Esophagus squamous epithelium (tissue), 5 donors: Measurements from ENCODE around the gene TM4SF5. TPM values are rescaled to one million over a fixed set of nuclear protein-coding genes. Genes with fewer than 3 reads are reported as not detected.
A peak's percentile ranks its signal among the peaks of the same experiment; 100 is the strongest.

Source experiments
- DNase-seq: peaks from one replicate; lab custom pipeline; 2025; lab: John Stamatoyannopoulos, UW
- H3K27ac ChIP-seq, 4 donors: fragments of 200-600 bp; sonication (generic); one replicate each; pipeline ENCODE4 v1.5.1; 2016 to 2019; ENCODE audit warnings: mild to moderate bottlenecking in 1 of 4
- H3K27me3 ChIP-seq, 4 donors: fragments of 200-600 bp; sonication (generic); 1 replicate in 3 of 4; 2 replicates in 1 of 4; pipeline versions ENCODE4 v1.5.1 to v1.6.0; 2017 to 2021; ENCODE audit warnings: antibody characterized with exemption in 1 of 4
- H3K36me3 ChIP-seq, 3 donors: fragments of 200-600 bp; sonication (generic); one replicate each; pipeline ENCODE4 v1.5.1; 2016 to 2019
- H3K4me1 ChIP-seq, 3 donors: fragments of 200-600 bp; sonication (generic); one replicate each; pipeline ENCODE4 v1.5.1; 2017 to 2019
- H3K4me3 ChIP-seq, 4 donors: fragments of 200-600 bp; sonication (generic); 1 replicate in 3 of 4; 2 replicates in 1 of 4; pipeline ENCODE4 v1.5.1; 2016 to 2019; ENCODE audit warnings: mild to moderate bottlenecking in 2 of 4, moderate library complexity in 1 of 4
- H3K9me3 ChIP-seq, 3 donors: fragments of 200-600 bp; sonication (generic); one replicate each; pipeline ENCODE4 v1.5.1; 2016 to 2019
- POLR2A ChIP-seq, 4 donors: fragments of 450-650 bp; IDR thresholded peaks; one replicate each; pipeline ENCODE4 v1.6.1; 2017; ENCODE audit warnings: antibody characterized with exemption in 4 of 4, mild to moderate bottlenecking in 4 of 4, moderate library complexity in 3 of 4
- WGBS, 2 donors: methylation state at CpG; one replicate each; pipeline ENCODE4 v1.1.5; 2018; 5-methylcytosine and 5-hydroxymethylcytosine counted together
- intact Hi-C: fragments of 100-400 bp; cut with DNase I; formaldehyde crosslinking; loops from one replicate; pipeline ENCODE4 v1.15.0; 2022
- total RNA-seq, 4 donors: library from RNA; depleted of rRNA; stranded (reverse); fragments of >200 nt; gene quantifications; one replicate each; pipeline ENCODE4 v1.1.0, GENCODE V29; 2016
- TF ChIP-seq, protein P1 (sequence below), 6 experiments: fragments of 450-650 bp in 4 of 6; fragments of 200-600 bp in 2 of 6; sonication (generic) in 2 of 6; IDR thresholded peaks; one replicate each; pipeline ENCODE4 v1.5.1; 2016 to 2019; ENCODE audit warnings: antibody characterized with exemption in 6 of 6, mild to moderate bottlenecking in 4 of 6, moderate library complexity in 4 of 6
- donor health status: DM: yes; HTN: yes; CAD: no.

Gene TM4SF5
- total RNA-seq, 4 donors from 2014 or later = not detected

DNA sequence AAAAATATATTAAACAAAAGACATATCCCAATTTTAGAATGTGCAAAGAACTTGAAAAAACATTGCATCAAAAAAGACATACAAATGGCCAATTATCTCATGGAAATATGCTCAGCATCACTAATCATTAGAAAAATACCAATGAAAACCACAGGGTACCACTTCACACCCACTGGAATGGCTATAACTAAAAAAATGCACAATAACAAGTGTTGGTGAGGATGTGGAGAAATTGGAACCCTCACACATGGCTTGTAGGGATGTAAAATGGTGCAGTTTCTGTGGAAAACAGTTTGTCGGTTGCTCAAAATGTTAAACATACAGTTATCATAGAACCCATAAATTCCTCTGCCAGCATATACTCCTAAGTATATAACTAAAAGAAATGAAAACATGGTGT is 23.5 kb downstream of the TM4SF5 start:
- peaks cover 0 to 28% (median 8%) of the 10 kb centered on the region in 3 donors for H3K36me3 ChIP-seq
- no peak for DNase-seq
- no peaks in the 10 kb centered on the region for H3K27me3 ChIP-seq
- no peak for TF ChIP-seq POLR2A (IDR thresholded peaks at IDR 0.05)
- TF ChIP-seq, protein P1, sequence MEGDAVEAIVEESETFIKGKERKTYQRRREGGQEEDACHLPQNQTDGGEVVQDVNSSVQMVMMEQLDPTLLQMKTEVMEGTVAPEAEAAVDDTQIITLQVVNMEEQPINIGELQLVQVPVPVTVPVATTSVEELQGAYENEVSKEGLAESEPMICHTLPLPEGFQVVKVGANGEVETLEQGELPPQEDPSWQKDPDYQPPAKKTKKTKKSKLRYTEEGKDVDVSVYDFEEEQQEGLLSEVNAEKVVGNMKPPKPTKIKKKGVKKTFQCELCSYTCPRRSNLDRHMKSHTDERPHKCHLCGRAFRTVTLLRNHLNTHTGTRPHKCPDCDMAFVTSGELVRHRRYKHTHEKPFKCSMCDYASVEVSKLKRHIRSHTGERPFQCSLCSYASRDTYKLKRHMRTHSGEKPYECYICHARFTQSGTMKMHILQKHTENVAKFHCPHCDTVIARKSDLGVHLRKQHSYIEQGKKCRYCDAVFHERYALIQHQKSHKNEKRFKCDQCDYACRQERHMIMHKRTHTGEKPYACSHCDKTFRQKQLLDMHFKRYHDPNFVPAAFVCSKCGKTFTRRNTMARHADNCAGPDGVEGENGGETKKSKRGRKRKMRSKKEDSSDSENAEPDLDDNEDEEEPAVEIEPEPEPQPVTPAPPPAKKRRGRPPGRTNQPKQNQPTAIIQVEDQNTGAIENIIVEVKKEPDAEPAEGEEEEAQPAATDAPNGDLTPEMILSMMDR (IDR thresholded peaks at IDR 0.05) = no peak
- H3K9me3 ChIP-seq = no peaks in the 10 kb centered on the region
- H3K27ac ChIP-seq = peak overlapping the region; percentile 82 to 97 (median 88)
- no peak overlapping the region for H3K4me3 ChIP-seq
- intact Hi-C loops = no loop called here
- H3K4me1 ChIP-seq = peaks cover 4 to 28% (median 8%) of the 10 kb centered on the region in 3 donors
- 93 to 95% methylated on average over 1 of the region's 1 CpG for WGBS, 2 donors

DNA sequence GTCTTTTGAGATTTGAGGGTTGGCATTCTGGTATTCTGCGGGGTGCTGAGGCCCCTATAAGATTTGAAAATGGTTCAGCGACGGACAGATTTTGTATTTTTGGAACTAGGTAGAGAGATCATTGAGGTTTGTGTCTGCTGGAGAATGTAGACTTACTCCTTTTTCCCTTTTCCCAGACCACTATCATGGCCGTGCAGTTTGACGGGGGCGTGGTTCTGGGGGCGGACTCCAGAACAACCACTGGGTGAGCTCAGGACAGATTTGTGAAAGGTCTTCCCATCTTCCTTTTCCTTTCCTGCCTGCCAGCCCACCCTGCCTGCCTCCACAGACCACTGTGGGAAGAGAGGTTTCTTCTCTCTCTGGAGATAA is 24.9 kb downstream of the TM4SF5 start:
- H3K4me3 ChIP-seq = peak overlapping the region; percentile 76 to 97 (median 90)
- intact Hi-C loops = no loop called here
- WGBS, 2 donors = 0% methylated on average over 7 of the region's 7 CpGs
- H3K36me3 ChIP-seq = peaks cover 0 to 28% (median 8%) of the 10 kb centered on the region in 3 donors
- no peak for TF ChIP-seq POLR2A (IDR thresholded peaks at IDR 0.05)
- TF ChIP-seq, protein P1 (IDR thresholded peaks at IDR 0.05) = no peak
- DNase-seq = no peak
- no peaks in the 10 kb centered on the region for H3K9me3 ChIP-seq
- H3K27ac ChIP-seq = peak overlapping the region; percentile 82 to 97 (median 88)
- peaks cover 4 to 19% (median 8%) of the 10 kb centered on the region in 3 donors for H3K4me1 ChIP-seq
- H3K27me3 ChIP-seq = no peaks in the 10 kb centered on the region

DNA sequence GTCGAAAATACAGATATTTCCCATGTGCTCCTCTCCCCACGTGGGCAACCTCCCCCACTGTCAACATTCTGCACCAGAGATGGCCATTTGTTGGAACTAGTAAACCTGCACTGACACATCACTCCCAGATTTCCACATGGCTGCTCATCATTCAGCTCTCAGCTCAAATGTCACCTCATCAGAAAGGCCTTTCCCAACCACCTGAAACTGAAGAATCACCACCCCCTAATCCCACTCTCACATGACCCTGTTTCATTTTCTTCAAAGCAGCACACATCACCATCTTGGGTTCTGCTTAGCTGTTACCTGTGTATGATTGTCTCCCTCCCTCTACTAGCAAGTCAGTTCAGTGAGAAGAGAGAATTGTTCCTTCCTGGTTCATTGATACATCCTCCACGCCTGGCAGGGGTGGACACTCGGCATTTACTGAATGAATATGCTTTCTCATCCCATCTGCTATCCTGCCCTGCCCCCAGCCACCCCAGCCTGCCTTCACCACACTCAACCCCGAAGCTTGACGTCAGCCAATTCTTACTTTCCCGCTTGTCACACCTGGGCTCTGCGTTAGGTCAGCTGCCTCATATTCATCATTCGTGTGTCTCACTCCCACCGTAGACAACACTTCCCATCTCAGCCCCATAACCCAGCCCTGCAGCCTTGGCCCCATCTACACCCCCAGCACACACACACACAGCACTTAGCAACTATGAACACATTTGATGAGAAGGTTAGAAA is 28.9 kb downstream of the TM4SF5 start:
- intact Hi-C loops = no loop called here
- TF ChIP-seq POLR2A (IDR thresholded peaks at IDR 0.05) = no peak
- TF ChIP-seq, protein P1 (IDR thresholded peaks at IDR 0.05) = no peak
- H3K27ac ChIP-seq = no peak overlapping the region
- H3K9me3 ChIP-seq = no peaks in the 10 kb centered on the region
- peaks cover 0 to 28% (median 8%) of the 10 kb centered on the region in 3 donors for H3K36me3 ChIP-seq
- H3K27me3 ChIP-seq = no peaks in the 10 kb centered on the region
- no peak for DNase-seq
- 74 to 87% methylated on average over 10 of the region's 10 CpGs for whole genome bisulfite sequencing, 2 donors
- H3K4me1 ChIP-seq = peaks cover 4 to 18% (median 8%) of the 10 kb centered on the region in 3 donors
- H3K4me3 ChIP-seq = no peak overlapping the region

DNA sequence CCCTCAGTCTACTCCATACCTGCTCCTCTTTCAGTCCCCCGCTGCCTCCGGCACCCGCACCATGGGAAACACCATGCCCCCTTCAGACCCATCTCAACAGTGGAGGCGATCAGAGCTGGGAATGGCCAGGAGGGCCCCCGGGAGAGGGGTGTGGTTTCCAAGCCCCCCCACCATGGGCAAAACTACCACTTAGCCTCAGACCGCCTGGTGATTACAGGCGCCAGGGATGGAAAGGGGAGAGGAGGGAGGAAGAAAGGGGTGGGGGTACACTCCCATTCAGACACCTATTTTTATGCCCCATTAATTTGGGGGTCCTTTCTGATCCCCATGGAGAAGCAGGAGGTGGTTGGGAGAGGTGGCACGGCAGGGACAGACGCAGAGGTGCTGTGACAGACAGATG is 30.5 kb downstream of the TM4SF5 start, which contains the start of gene C17orf114:
Gene C17orf114 (minus strand): TSS at position 101 of the 400 bp plus-strand sequence.
- no peak within 1 kb of the TSS for H3K4me3 ChIP-seq
- H3K27ac ChIP-seq = no peak within 1 kb of the TSS
- H3K4me1 ChIP-seq = peaks cover 0 to 16% (median 5%) of the 10 kb centered on the region in 3 donors
- WGBS, 2 donors = 73 to 90% methylated on average over 2 to 7 of the region's 9 CpGs
- intact Hi-C loops = no loop called here
- DNase-seq = no peak
- H3K36me3 ChIP-seq = peaks cover 0 to 24% (median 8%) of the 10 kb centered on the region in 3 donors
- H3K27me3 ChIP-seq = no peaks in the 10 kb centered on the region
- TF ChIP-seq, protein P1 (IDR thresholded peaks at IDR 0.05) = no peak
- TF ChIP-seq POLR2A (IDR thresholded peaks at IDR 0.05) = no peak
- H3K9me3 ChIP-seq = no peaks in the 10 kb centered on the region

- no peak for TF ChIP-seq POLR2A (IDR thresholded peaks at IDR 0.05)
- TF ChIP-seq, protein P1 (IDR thresholded peaks at IDR 0.05) = no peak
- WGBS, 2 donors = 6 to 17% methylated on average over 5 to 6 of the region's 16 CpGs
- Histone ChIP-seq H3K27me3 (no peaks in the 10 kb centered on the region), H3K27ac (peak overlapping the region; percentile 35 to 92 (median 82)), H3K4me3 (peak overlapping the region; percentile 65 to 76 (median 71)), H3K9me3 (no peaks in the 10 kb centered on the region), H3K36me3 (peaks cover 0 to 28% (median 11%) of the 10 kb centered on the region in 3 donors), H3K4me1 (peaks cover 14 to 51% (median 21%) of the 10 kb centered on the region in 3 donors)
- no peak for DNase-seq
- intact Hi-C loops = no loop called here
These were observed 34.7 kb downstream of the TM4SF5 start for GRCh38 chr17:4806456-4806776.
